NCI-H2171 treated with DMSO at 0.1 percent for 48 hours (cell line): ENCODE results near the gene MCRS1.

ENCODE experiments used
- DNase-seq: peaks from one replicate; lab custom pipeline; 2025; lab: John Stamatoyannopoulos, UW

The MCRS1 gene

GRCh38 chr12:49556391-49557186 is 11.4 kb downstream of the MCRS1 start:
- no peak for DNase-seq

GRCh38 chr12:49555631-49556390 is 12.1 kb downstream of the MCRS1 start:
- no peak for DNase-seq

GRCh38 chr12:49554266-49554665 is 13.7 kb downstream of the MCRS1 start:
- DNase-seq: no peak

- DNase-seq: peak; percentile 76
These were observed 14.3 kb downstream of the MCRS1 start for GRCh38 chr12:49553512-49554088.

GRCh38 chr12:49552899-49553298 is 15.0 kb downstream of the MCRS1 start:
- no peak for DNase-seq

- DNase-seq: no peak
These were observed 15.5 kb downstream of the MCRS1 start for GRCh38 chr12:49552425-49552824.

- peak; percentile 26 for DNase-seq
These were observed 15.9 kb downstream of the MCRS1 start for GRCh38 chr12:49552014-49552413.

- DNase-seq: peak; percentile 22
These were observed 17.2 kb downstream of the MCRS1 start for GRCh38 chr12:49550693-49551252.

- peak; percentile 71 for DNase-seq
These were observed 17.9 kb downstream of the MCRS1 start for GRCh38 chr12:49549735-49550692.

GRCh38 chr12:49548822-49549648 is 18.9 kb downstream of the MCRS1 start:
- no peak for DNase-seq

- no peak for DNase-seq
These were observed 19.5 kb downstream of the MCRS1 start for GRCh38 chr12:49548481-49548821.

- DNase-seq: no peak
These were observed 20.8 kb downstream of the MCRS1 start for GRCh38 chr12:49547090-49547690.

- no peak for DNase-seq
These were observed 21.5 kb downstream of the MCRS1 start for GRCh38 chr12:49546481-49546880.

- DNase-seq: no peak
These were observed 22.1 kb downstream of the MCRS1 start for GRCh38 chr12:49545815-49546214.

- DNase-seq: no peak
These were observed 23.8 kb downstream of the MCRS1 start for GRCh38 chr12:49543914-49544815.

- peak; percentile 31 for DNase-seq
These were observed 24.6 kb downstream of the MCRS1 start for GRCh38 chr12:49543221-49543913.

GRCh38 chr12:49542592-49543160 is 25.3 kb downstream of the MCRS1 start:
- no peak for DNase-seq

GRCh38 chr12:49541911-49542505 is 25.9 kb downstream of the MCRS1 start:
- no peak for DNase-seq
